ENCODE measurements around the gene FAM228B.

The FAM228B gene

GRCh38 chr2:24206714-24207113 is 83.4 kb downstream of the FAM228B start:
- DNase-seq, result no peak

GRCh38 chr2:24207359-24207758 is 84.1 kb downstream of the FAM228B start:
- DNase-seq, result no peak

GRCh38 chr2:24208490-24208889 is 85.2 kb downstream of the FAM228B start:
- DNase-seq, result no peak

DNA sequence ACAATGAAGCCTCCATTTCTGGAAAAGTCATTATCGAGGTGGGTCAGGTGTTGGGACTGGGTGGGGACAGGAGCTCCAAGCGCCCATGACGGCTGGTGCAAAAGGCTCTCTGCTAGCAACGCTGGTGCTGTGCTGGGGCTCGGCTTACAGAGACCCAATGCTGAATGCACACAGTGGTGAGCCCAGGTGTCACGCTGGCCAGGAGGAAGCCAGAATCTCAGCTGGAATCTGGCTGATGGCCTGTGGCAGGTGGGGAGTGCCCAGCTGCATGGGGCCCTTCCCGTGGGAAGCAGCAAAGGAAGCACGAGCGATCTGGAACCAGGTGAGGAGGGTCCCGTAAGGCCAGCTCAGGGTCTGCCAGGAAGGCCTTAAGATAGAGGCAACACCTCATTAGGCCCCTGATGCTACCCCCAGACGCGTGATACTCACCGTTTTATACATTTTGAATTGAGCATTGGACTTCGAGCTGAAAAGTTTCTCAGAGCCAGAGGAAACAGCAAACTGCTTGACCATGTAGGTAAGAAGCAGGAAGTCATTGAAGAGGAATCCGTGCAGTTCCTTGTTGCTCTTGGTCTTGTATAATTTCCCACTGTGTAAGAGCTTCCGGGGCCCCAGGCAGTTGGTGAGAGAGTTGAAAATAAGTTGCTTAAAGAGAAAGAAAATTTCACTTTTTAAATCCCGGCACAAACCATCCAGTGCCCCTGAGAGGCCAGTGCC is 86.3 kb downstream of the FAM228B start:
- DNase-seq, result no peak

GRCh38 chr2:24210106-24210455 is 86.8 kb downstream of the FAM228B start:
- DNase-seq, result no peak

GRCh38 chr2:24210723-24211122 is 87.5 kb downstream of the FAM228B start:
- no peak for DNase-seq

DNA sequence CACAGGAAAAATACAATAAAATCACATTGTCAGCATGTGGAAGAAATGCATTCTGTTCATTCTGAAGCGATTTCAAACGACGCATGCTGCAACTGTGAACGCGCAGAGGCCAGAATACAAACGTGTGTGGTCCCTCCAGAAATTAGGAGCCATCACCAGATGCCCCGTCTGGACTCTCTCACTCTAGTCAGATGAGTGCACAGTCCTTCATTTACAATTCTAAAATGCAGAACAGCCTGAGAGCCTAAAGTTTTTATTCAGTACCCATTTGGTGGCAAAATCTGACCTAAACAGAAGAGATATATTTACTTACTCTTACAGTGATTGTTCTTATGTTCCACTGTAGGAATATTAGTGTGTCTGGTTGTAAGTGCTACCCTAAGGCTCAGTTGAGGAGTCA is 88.1 kb downstream of the FAM228B start:
- no peak for DNase-seq

- no peak for DNase-seq
Observed at GRCh38 chr2:24214880-24215279, 91.6 kb downstream of the FAM228B start.

All from activated T-cell treated with anti-CD3 and anti-CD28 coated beads, Interleukin-2, amount 50 U/mL, for 1 hour (primary cell).